ENCODE measurements around the gene COX6B1.

COX6B1 gene

DNA sequence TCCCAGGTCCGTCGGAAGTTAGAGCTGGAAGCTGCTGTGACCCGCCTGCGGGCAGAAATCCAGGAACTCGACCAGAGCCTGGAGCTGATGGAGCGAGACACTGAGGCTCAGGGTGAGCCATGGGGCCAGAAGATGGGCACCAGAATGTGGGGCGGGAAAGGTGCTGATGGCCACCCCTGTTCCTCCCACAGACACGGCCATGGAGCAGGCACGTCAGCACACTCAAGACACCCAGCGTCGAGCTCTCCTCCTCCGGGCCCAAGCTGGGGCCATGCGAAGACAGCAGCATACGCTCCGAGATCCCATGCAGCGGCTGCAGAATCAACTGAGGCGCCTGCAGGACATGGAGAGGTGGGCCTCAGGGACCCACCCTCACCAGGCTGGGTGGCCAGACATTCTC lies 33.1 kb upstream of the COX6B1 start:
- peaks cover 4% of the 10 kb centered on the region for H3K4me1 ChIP-seq (ENCODE audit: insufficient read depth, poor library complexity, severe bottlenecking)
- H3K4me3 ChIP-seq (ENCODE audit: severe bottlenecking), result no peak overlapping the region
- H3K9me3 ChIP-seq (ENCODE audit: severe bottlenecking), result no peaks in the 10 kb centered on the region
- H3K36me3 ChIP-seq (ENCODE audit: low read depth), result peaks cover 21% of the 10 kb centered on the region
- H3K27me3 ChIP-seq (ENCODE audit: insufficient read depth, poor library complexity, severe bottlenecking), result no peaks in the 10 kb centered on the region
- DNase-seq (ENCODE audit: low spot score), result no peak
- TF ChIP-seq, protein P1, sequence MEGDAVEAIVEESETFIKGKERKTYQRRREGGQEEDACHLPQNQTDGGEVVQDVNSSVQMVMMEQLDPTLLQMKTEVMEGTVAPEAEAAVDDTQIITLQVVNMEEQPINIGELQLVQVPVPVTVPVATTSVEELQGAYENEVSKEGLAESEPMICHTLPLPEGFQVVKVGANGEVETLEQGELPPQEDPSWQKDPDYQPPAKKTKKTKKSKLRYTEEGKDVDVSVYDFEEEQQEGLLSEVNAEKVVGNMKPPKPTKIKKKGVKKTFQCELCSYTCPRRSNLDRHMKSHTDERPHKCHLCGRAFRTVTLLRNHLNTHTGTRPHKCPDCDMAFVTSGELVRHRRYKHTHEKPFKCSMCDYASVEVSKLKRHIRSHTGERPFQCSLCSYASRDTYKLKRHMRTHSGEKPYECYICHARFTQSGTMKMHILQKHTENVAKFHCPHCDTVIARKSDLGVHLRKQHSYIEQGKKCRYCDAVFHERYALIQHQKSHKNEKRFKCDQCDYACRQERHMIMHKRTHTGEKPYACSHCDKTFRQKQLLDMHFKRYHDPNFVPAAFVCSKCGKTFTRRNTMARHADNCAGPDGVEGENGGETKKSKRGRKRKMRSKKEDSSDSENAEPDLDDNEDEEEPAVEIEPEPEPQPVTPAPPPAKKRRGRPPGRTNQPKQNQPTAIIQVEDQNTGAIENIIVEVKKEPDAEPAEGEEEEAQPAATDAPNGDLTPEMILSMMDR (IDR thresholded peaks at IDR 0.05; ENCODE audit: poor library complexity, severe bottlenecking), result no peak
- no peak for ATAC-seq (ENCODE audit: low read depth)
- H3K27ac ChIP-seq (ENCODE audit: poor library complexity, severe bottlenecking), result no peak overlapping the region

DNA sequence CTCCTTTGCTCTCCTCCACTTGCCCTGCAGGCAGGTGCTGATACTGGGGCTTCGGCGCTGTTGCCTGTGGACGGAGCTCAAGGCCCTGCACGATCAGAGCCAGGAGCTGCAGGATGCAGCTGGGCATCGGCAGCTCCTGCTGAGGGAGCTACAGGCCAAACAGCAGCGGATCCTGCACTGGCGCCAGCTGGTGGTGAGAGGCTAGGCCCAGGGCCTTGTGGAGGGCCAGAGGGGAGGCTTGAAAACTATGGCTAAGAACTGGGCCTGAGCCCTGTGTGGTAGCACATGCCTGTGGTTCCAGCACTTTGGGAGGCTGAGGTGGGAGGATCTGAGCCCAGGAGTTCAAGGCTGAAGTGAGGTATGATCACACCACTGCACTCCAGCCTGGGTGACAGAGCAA lies 29.3 kb upstream of the COX6B1 start:
- TF ChIP-seq, protein P1 (IDR thresholded peaks at IDR 0.05; ENCODE audit: poor library complexity, severe bottlenecking), result no peak
- ATAC-seq (ENCODE audit: low read depth) (no peak), DNase-seq (ENCODE audit: low spot score) (no peak)
- peaks cover 25% of the 10 kb centered on the region for H3K36me3 ChIP-seq (ENCODE audit: low read depth)
- no peaks in the 10 kb centered on the region for H3K4me1 ChIP-seq (ENCODE audit: insufficient read depth, poor library complexity, severe bottlenecking)
- H3K4me3 ChIP-seq (ENCODE audit: severe bottlenecking), result no peak overlapping the region
- no peaks in the 10 kb centered on the region for H3K9me3 ChIP-seq (ENCODE audit: severe bottlenecking)
- no peaks in the 10 kb centered on the region for H3K27me3 ChIP-seq (ENCODE audit: insufficient read depth, poor library complexity, severe bottlenecking)
- no peak overlapping the region for H3K27ac ChIP-seq (ENCODE audit: poor library complexity, severe bottlenecking)

DNA sequence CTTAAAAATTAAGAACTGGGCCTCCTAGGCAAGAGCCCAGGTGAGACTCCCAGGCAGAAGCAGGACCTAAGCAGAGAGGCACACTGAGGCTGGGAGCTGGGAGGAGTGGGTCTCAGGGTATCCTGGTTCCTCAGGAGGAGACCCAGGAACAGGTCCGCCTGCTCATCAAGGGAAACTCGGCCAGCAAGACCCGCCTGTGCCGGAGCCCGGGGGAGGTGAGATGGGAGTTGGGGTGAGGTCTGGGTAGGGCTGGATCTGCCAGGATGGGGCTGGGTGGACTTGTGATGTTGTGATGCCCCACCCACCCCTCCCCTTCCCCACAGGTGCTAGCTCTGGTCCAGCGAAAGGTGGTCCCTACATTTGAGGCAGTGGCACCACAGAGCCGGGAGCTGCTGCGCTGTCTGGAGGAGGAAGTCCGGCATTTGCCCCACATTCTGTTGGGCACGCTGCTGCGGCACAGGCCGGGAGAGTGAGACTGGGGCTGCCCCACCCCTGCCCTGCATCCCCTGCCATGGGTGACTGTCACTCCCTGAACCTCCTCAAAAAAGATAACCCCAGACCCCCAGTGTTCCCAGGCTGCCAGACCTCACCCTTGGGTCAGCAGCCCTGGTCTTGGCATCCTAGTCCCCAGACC lies 28.7 kb upstream of the COX6B1 start:
- Histone ChIP-seq H3K4me1 (ENCODE audit: insufficient read depth, poor library complexity, severe bottlenecking) (no peaks in the 10 kb centered on the region), H3K4me3 (ENCODE audit: severe bottlenecking) (no peak overlapping the region), H3K27ac (ENCODE audit: poor library complexity, severe bottlenecking) (no peak overlapping the region), H3K36me3 (ENCODE audit: low read depth) (peaks cover 21% of the 10 kb centered on the region), H3K9me3 (ENCODE audit: severe bottlenecking) (no peaks in the 10 kb centered on the region), H3K27me3 (ENCODE audit: insufficient read depth, poor library complexity, severe bottlenecking) (no peaks in the 10 kb centered on the region)
- no peak for ATAC-seq (ENCODE audit: low read depth)
- TF ChIP-seq, protein P1 (IDR thresholded peaks at IDR 0.05; ENCODE audit: poor library complexity, severe bottlenecking), result no peak
- DNase-seq (ENCODE audit: low spot score), result no peak

DNA sequence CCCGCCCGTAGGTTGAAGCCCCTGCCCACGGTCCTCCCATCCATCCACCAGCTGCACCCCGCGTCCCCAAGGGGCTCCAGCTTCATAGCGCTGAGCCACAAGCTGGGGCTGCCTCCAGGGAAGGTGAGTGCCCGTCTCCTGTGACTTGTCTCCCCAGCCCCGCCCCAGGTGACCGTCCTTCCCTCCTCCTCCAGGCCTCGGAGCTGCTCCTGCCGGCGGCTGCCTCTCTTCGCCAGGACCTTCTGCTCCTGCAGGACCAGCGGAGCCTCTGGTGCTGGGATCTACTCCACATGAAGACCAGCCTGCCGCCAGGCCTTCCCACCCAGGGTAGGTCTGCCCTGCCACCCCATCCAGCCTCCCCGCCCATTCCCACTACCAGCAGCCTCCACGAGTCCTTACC lies 28.1 kb upstream of the COX6B1 start:
- ATAC-seq (ENCODE audit: low read depth) (no peak), DNase-seq (ENCODE audit: low spot score) (no peak)
- Histone ChIP-seq H3K9me3 (ENCODE audit: severe bottlenecking) (no peaks in the 10 kb centered on the region), H3K4me3 (ENCODE audit: severe bottlenecking) (no peak overlapping the region), H3K27me3 (ENCODE audit: insufficient read depth, poor library complexity, severe bottlenecking) (no peaks in the 10 kb centered on the region), H3K4me1 (ENCODE audit: insufficient read depth, poor library complexity, severe bottlenecking) (no peaks in the 10 kb centered on the region), H3K27ac (ENCODE audit: poor library complexity, severe bottlenecking) (no peak overlapping the region), H3K36me3 (ENCODE audit: low read depth) (peaks cover 20% of the 10 kb centered on the region)
- TF ChIP-seq, protein P1 (IDR thresholded peaks at IDR 0.05; ENCODE audit: poor library complexity, severe bottlenecking), result no peak

DNA sequence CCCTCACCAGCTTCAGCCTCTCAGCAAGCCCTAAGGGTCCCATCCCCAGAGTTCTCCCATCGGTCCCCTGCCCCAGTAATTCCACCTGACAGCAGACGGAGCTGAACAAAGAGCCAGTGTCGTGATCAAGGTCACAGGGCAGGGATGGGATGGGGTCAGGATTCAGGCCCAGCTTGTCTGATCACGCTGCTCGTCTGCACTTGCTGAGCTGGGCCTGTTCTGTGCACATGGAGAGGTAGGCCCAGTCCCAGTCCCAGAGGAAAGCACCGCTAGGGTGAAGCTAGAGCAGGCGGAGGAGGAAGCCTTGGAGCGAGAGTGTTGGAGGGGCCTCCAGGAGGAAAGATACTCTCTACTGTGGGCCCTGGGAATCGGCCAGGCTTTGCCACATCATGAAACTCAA lies 26.4 kb upstream of the COX6B1 start:
- H3K4me1 ChIP-seq (ENCODE audit: insufficient read depth, poor library complexity, severe bottlenecking), result no peaks in the 10 kb centered on the region

More for the DNA sequence above, 26.4 kb upstream of the COX6B1 start:
- H3K27me3 ChIP-seq (ENCODE audit: insufficient read depth, poor library complexity, severe bottlenecking), result no peaks in the 10 kb centered on the region
- no peak overlapping the region for H3K4me3 ChIP-seq (ENCODE audit: severe bottlenecking)
- no peak overlapping the region for H3K27ac ChIP-seq (ENCODE audit: poor library complexity, severe bottlenecking)
- no peak for DNase-seq (ENCODE audit: low spot score)
- no peak for ATAC-seq (ENCODE audit: low read depth)
- H3K9me3 ChIP-seq (ENCODE audit: severe bottlenecking), result no peaks in the 10 kb centered on the region
- peaks cover 9% of the 10 kb centered on the region for H3K36me3 ChIP-seq (ENCODE audit: low read depth)
- TF ChIP-seq, protein P1 (IDR thresholded peaks at IDR 0.05; ENCODE audit: poor library complexity, severe bottlenecking), result no peak

Data from RWPE2 (cell line).